CD4-positive, alpha-beta T cell treated with Interleukin-17A for 1 hour (primary cell): Measurements from ENCODE around the gene SLC12A5.

Experiments
- DNase-seq: peaks from one replicate; pipeline ENCODE4 v3.0.0-alpha.2; 2020

SLC12A5 gene

DNA sequence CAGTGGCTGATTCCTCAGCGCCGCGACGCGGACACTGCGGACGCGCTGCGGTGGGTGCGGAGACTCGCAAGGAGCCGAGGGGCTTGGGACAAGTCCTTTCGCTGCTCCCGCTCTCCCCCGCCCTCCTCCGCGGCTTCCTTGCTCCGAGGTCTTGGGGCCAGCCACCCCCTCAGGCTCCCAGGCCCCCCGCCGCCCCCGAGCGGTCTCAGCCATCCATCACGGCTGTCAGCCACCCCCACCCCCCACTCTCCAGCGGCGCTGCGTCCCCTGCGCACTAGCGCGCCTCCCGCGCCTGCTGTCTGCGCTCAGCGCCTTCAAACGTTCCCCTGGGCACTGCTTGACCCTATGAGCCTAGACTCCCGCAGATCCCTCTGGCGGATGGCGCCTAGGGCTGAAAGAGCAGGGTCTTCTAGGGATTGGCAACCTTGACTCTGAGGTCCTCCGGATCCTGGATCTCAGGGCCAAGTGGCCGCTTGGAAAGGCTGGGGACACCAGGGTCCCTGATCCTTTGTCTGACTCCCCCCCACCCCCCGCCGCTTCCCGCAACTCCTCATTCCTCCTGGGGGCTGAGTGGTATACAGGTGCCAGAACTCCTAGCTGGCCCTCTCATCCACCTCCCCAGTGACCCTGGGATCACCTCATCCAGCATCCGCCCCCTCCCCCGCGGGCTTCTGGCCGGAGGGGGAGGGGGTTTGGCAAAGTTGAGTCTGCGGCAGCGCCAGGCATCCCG lies 1.4 kb downstream of the SLC12A5 start:
- DNase-seq = no peak

DNA sequence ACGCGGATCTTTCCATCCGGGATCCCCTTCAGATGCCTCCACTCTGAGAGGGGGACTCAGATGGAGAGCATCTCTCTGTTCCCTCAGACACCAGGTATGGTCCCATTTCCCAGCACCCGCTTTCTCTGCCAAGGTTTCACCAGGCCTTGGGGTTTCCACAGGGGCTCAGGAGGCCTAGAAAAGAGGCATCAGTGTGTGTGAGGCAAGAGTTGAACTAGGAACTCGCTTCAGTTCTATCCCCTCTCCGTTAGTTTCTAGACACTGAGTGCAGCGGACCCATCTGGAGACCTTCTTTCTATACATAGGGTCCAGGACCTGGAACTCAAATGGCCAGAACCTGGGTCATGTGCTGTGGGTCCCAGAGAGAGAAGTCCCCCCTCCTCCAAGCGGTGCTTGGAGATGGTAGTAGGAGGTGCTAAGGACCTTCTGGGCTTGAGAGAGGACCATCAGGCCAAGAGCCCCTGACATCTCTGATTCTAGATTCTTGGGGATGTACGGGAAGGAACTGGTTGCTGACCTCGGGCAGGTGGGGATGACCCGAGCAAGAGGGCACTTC lies 2.1 kb downstream of the SLC12A5 start:
- no peak for DNase-seq

DNA sequence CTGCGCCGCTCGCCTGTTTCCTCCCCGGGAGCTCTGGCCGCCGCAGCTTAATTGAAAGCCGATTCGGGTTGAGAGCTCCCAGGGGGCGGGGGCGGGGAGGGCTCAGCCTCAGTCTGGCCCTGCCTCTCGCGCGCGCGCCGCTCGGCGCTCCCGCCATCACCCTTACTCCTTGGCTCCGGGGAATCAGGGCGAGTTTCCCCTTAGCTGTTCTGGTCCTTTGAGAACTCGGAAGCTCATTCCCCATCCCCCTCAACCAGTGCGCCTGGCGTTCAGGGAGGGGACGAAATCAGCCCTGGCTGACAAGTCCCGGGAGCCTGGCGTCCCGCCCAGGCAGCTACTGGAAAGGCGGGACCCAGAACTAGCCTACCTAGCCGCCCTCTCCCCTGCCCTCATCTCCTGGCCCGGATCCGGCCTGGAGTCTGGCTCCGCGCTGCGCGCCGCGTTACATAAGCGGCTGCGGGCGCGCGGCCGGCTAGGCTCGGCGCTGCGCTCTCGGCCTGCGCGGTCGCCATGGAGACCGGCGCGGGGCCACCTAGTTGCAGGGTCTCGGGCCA lies 2.8 kb downstream of the SLC12A5 start:
- DNase-seq = no peak

DNA sequence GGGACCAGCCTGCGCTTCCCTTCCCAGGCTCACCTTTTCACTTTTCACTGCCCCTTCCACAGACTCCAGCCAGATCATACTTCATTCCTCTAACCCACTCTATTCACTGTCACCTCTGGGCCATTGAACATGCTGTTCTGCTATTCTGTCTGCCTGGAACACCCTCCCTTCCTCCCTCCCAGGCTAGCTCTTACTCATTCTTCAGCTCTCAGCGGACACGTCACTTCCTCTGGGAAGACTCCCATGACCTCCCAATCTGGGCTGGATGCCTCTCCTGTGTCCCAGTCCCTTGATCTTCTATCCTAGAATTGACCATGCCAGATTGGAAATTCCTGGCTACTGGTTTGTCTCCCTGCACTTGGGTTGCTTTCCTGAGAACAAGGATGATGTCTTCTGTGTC lies 5.0 kb downstream of the SLC12A5 start:
- DNase-seq = no peak

DNA sequence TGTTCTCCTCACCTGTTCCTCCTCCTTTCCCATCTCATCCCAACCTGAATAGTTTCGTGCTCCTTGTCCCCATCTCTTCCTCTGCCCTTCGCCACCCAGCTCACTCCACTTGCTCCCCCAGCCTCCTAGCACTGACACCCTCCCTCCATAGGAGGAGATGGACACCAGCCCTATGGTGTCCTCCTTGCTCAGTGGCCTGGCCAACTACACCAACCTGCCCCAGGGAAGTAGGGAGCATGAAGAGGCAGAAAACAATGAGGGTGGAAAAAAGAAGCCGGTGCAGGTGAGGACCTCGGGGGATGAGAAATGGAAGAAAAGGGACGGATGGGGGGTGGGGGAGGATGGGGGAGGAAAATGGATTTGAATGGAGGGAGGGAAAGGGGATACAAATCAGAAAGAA lies 6.2 kb downstream of the SLC12A5 start:
- DNase-seq = no peak

DNA sequence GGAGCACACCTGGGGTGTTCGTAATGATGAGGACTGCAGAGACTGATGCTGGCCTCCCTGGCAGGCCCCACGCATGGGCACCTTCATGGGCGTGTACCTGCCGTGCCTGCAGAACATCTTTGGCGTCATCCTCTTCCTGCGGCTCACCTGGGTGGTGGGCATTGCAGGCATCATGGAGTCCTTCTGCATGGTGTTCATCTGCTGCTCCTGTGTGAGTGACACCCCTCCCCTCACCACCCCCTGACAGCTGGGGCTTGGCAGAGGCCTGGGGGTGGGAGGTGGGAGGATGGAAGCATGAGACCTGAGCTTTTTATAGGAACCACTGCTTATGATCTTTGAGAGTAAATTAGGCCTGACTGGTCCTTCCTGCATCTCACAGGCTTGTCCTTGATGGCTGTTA lies 6.7 kb downstream of the SLC12A5 start:
- DNase-seq = no peak

DNA sequence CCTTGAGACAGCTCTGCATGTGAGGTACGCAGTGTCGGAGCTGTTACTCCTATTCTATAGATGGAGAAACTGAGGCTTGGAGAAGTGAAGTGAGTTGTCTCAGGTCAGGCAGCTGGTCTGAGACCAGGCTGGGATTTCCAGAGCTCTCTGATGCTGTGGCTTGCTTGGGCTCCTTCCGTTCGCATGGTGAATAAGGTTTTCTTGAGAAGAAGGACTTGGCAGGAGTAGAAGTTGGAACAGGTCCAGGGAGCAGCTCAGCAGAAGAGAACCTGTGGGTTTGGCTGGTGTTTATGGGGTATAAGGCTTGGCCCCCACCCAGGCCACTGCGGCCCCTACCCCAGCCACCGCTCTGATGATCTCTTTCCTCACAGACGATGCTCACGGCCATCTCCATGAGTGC lies 7.4 kb downstream of the SLC12A5 start:
- DNase-seq = no peak

DNA sequence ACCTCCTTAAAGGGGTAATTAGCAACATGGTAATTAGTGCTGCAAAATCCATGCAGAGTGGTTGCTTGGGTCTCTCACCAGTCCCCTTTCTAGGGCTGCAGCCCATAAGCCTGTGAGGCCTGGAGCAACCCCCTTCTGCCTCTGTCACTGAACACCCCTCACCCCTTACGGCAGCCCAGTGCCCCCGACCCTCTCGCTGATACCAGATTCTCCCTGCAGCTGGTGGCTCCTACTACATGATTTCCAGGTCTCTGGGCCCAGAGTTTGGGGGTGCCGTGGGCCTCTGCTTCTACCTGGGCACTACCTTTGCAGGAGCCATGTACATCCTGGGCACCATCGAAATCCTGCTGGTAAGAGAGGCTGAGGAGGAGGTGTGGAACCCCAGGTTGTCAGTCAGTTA lies 8.0 kb downstream of the SLC12A5 start:
- DNase-seq = no peak

DNA sequence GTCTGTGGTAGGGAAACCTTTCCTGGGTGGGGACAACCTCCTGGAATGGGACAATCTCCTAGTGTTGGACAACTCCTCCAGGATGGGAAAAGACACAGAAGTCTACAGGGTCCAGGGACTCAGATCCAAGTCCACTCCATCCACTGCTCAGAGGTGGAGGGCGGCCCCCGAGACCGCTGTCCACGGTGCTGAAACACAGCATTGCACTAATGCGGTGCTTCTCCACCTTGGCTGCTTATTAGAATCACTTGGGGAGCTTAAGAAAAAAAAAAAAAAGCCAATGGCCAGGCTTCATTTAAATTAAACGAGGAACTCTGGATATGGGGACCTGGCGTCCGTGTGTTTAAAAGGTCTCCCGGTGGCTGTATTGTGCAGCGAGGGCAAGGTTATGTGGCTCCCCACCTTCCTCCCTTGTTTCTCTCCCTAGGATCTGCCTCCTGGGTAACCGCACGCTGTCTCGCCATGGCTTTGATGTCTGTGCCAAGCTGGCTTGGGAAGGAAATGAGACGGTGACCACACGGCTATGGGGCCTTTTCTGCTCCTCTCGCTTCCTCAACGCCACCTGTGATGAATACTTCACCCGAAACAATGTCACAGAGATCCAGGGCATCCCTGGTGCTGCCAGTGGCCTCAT lies 12.0 kb downstream of the SLC12A5 start:
- DNase-seq = peak; percentile 28

DNA sequence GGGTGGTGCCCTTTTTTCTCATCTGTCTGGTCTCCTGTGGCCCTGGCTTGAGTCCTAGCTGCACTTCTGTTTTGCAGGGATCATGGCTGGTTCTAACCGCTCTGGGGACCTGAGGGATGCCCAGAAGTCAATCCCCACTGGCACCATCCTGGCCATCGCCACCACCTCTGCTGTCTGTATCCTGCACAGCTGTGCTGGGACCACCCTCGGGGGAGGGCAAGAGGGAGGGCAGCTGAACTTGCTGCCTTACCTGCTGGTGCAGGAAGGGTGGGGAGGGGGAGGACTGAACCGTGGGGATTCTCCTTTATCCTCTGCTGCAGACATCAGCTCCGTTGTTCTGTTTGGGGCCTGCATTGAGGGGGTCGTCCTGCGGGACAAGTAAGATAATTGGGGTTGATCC lies 14.5 kb downstream of the SLC12A5 start:
- DNase-seq = no peak

DNA sequence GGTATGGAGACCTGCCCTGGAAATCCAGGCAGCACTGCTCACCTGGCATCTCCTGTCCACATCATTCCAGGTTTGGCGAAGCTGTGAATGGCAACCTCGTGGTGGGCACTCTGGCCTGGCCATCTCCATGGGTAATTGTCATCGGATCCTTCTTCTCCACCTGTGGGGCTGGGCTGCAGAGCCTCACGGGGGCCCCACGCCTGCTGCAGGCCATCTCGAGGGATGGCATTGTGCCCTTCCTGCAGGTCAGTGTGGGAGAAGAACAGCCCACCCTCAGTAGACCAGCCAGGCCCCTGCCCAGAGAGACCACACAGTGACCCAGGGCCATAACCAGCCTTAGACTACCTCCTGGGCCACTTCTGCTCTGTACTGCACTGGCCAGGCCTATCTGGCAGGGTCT lies 15.9 kb downstream of the SLC12A5 start:
- DNase-seq = no peak

DNA sequence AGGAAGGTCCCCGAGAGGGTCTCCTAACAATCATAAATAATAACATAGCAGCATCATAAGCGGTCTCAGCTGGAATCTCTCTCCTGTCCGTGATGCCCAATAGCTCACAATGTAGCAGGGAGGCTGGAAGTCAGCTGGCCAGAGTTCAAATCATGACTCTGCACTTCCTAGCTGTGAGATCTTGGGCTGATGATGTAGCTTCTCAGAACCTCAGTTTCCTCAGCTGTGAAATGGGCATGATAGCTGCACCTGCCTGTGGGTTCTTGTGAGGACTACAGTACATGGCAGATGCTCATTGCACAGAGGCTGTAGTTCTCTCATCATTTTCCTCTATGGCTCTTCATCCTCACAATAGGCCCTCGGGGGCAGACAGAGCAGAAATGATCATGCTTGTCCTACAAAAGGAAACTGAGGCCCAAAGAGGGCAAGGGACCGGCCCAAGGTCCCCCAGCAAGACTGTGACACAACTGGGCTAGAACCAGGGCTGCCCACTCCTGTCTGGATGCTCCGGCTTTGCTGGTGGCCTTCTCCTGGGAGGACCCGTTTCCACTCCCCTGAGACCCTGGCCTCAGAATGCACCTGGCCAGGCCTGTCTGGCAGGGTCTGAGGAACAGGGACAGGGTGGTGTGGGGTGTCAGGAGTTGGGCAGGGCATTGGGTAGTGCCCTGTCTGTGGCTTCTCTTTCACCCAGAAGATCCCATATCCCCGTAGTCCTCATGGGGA lies 17.7 kb downstream of the SLC12A5 start:
- no peak for DNase-seq

DNA sequence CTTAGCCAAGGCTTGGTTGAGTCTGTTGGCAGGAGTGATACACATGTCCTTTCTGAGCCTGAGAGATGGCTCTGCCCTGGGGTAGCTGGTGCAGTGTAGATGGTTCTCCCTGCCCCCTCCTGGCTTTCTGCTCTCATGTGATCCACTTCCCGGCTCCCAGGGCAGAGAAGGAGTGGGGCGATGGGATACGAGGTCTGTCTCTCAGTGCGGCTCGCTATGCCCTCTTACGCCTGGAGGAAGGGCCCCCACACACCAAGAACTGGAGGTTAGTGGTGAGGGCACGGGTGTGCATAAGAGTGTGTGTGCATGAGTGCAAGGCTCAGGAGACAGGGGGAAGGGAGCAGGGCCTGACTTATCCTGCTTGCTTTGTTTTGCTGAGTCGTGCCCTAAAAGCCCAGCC lies 18.8 kb downstream of the SLC12A5 start:
- no peak for DNase-seq

DNA sequence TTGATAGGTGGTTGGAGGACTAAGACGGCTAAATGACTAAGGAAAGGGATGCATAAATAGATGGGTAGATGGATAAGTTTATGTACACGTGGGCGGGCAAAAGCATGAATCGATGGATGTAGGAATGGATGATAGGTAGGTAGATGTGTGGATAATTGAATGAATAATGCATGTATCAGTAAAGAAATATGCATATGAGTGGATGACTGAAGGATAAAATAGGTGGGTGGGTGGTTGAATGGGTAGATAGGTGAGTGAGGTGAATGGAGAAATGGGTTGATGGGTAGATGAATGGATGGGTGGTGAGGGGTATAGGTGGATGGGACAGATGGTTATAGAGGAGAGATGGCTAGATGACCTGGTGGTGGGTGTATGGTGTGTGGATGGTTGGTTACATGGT lies 20.2 kb downstream of the SLC12A5 start:
- DNase-seq = no peak

DNA sequence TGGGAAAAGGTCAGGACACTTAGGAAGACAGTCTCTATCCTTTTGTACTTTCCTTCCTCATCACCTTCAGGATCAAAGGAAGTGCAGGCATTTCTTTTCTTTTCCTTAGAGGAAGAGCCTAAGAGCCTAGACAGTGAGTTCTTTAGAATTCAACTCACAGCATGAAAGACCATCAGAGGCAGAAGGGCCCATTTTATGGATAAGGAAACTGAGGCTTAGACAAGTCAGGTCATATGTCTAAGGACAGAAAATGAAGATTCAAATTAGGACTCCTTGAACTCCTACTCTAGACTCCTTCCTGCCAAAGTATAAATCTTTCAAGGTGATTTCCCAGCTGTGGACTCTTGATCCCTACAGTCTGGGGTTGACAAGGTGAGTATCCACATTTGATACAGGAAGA lies 20.8 kb downstream of the SLC12A5 start:
- DNase-seq = no peak

DNA sequence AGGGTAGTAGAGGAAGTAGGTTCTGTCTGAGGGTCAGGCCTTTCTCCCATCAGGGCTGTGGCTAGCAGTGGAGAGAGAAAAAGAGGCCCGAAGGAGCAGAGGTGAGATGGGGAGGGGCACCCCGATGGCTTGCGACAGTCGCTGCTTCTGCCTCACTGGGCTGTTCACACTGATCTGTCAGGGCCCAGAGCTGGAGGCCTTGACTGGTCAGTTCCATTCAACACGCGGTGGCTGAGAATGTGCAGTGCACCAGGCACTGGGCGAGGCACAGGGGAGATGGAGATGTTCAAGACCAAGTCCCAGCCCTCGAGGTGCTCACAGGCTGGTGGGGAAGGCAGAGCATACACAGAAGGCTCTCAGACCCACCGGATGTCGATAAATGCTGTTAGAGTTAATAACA lies 21.4 kb downstream of the SLC12A5 start:
- DNase-seq = no peak

DNA sequence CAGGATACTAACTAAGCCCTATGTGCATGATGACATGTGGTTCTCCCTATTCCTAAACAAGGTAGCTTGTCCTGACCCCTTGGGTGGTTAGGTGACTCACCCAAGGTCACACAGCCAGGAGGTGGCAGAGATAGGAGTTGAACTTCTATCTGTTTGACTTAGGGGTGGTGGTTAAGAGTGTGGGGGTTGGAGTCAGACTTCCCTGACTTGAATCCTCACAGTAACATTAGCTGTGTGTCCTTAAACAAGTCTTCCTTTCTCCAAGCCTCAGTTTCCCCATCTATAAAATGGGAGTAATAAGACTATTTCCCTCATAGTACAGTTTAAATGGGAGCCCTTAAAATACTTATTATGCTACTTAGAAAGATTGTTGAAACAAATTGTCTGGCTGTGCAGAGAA lies 21.9 kb downstream of the SLC12A5 start:
- DNase-seq = no peak

DNA sequence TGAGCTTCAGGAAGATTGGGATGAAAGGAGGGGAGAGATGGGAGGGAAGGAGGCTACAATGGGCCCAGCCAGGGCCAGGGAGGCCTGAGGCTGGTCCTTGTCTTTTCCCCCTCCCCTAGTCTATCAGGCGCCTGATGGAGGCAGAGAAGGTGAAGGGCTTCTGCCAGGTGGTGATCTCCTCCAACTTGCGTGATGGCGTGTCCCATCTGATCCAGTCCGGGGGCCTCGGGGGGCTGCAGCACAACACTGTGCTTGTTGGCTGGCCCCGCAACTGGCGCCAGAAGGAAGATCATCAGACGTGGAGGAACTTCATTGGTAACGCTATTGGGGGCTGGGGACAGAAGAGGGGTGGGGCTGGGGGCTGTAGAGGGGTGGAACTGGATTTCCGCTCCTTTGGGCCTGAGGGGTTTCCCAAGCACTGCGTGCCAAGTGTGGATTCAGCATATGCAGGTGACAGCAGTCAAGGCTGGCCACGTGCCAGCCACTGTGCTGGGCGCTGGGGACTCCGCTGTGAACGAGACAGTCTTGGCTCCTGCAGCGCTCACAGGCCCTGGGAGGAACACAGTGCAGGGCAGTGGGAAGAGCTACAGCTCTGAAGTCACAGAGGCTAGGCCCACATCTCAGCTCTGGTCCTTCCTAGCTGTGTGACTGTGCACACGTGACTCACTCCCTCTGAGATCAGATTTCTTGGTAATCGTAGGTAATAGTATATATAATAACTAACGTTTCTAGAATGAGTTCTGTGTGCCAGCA lies 22.7 kb downstream of the SLC12A5 start:
- no peak for DNase-seq

DNA sequence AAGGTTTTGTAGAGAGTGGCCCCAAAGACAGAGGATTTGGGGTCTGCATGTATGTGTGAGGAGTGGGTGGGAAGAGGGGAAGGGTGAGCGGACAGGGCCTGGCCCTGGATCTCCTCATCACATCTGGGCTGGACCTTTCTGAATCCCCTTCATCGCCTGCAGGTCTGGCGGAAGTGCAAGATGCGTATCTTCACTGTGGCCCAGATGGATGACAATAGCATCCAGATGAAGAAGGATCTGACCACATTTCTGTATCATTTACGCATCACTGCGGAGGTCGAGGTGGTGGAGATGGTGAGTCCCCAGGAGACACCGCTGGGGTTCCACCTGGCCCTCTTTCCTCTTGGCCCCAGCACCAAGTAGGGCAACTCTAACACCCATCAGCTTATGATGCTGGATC lies 24.4 kb downstream of the SLC12A5 start:
- no peak for DNase-seq

DNA sequence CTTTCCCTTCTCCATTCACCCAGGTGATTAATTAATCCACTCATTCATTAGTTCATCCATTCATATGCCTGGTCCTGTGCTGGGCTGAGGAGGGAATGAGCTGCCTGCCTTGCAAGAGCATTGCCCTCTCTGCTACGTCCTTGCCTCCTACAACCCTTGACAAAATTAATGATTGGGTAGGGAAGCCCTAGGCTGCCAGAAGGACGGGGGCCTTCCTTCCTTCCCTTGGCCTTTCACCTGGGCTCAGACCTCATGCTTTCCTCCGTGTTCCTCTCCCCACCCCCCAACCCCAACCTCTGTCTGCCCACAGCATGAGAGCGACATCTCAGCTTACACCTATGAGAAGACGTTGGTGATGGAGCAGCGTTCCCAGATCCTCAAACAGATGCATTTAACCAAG lies 25.6 kb downstream of the SLC12A5 start:
- DNase-seq = no peak

DNA sequence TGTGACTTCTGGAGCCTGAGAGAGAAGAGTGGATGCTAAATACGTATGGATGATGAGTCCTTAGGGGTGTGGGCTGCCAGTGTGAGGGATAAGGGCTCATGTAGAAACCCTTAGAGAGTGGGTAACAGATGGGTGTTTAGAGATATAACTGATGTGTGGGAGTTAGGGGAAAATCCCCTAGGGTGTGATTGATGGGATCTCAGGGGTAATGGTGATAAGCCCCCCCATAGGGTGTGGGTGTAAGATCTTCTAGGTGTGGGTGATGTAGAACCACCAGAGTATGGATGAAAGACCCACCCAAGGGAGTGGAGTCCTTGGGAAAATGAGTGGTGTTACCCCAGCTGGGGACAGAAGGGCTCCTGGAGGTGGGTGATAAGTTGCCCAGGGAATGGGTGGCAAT lies 26.3 kb downstream of the SLC12A5 start:
- no peak for DNase-seq

DNA sequence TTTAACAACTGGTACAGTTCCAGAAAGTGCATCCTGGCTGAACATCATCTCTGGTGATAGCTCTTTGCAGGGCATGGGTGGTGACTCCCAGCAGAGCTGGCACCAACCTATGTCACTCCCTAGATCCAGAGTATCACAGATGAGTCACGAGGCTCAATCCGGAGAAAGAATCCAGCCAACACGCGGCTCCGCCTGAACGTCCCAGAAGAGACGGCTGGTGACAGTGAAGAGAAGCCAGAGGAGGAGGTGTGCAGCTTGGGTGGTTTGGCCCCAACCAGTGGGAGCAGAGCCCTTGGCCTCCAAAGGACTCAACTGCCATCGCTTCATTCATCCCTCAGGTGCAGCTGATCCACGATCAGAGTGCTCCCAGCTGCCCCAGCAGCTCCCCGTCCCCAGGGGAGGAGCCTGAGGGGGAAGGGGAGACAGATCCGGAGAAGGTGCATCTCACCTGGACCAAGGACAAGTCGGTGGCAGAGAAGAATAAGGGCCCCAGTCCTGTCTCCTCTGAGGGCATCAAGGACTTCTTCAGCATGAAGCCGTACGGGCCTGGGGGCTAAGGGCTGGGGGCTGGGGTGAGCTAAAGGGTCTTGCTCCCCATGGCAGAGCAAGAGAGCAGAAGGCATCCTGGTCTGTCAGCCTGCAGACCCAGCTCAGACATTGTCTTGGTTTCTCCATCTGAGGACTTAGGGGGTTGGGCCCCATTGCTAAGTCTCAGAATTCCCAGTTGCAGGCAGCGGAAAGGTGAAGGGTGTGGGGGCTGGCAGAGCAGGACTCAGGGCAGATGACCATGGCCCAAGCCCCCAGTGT lies 27.2 kb downstream of the SLC12A5 start:
- DNase-seq = no peak
